CD4-positive, alpha-beta T cell treated with Interleukin-17A for 1 hour (primary cell): ENCODE results near the gene MROH2B.
"Not testable (repeated sequence)": the region's sequence is repeated elsewhere in the genome, so short reads cannot be mapped to it uniquely, and the experiment has no call there.

Source experiments
- DNase-seq: peaks from one replicate; pipeline ENCODE4 v3.0.0-alpha.2; 2020

MROH2B gene

GRCh38 chr5:41071242-41071641 lies at the start of gene MROH2B:
TSS of gene MROH2B (minus strand) at chr5:41071342. CDS start at chr5:41070852, 490 bp downstream.
- no peak for DNase-seq

- DNase-seq = no peak
Measured at GRCh38 chr5:41120600-41120999, 49.5 kb upstream of the MROH2B start.

DNA sequence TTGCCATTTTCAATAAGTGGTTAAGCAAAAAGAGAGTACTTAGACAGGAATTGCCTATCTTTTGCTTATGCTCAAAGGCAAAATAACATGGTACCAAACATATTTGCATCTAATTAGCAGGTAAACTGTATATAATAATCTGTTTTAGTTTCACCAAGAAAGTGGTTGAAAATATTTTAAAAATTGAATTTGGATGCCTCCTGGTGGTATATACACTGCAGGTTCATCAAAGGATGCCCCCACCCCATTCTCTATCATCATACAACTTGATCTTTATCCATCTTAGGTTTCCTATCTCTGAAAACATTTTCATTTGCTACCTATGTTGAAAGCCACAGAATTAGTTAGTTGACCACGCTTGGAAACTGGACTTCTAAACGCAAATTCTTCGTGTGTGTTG lies 47.0 kb upstream of the MROH2B start:
- no peak for DNase-seq

- DNase-seq = no peak
Measured at GRCh38 chr5:41115281-41115680, 44.1 kb upstream of the MROH2B start.

DNA sequence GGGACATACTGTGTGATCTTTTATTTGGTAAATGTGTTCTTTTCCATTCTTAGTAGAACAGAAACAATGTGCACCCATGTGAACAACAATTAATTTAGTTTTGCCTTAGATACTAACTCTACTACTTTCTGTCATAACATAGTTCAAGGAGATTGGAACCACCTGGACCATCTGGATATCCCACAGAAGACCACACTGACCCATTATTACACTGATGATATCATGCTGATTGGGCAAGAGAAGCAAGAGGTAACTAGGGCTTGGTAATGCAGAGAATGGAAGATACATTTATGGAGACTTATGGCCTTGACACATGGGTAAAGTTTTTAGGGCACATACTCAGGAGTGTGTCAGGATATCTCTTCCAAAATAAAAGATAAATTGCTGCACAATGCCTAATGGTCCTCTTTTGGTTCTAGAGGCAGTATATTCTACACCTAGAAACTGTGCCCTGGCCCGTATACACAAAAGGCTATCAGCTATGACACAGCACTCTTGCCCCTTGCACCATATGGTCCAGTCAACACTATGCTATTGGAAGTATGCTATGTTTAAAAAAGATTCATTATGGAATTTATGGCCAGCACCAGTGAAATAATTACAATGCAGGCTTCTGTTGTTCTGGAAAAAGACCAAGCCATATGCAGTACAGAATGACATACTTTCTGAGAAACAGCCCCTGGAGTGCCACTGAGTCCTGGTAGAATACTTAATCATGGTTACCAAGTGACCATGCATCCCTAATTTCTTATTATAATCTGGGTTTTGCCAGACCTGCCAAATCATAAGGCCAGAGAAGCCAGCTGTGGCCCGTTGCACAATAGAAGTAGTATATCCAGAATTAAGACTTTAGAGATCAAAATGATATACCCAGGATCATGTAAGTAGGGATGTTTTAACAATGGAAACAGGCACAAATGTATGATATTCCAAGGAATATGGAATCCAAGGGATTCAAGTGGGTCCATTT lies 41.6 kb upstream of the MROH2B start:
- no peak for DNase-seq

DNA sequence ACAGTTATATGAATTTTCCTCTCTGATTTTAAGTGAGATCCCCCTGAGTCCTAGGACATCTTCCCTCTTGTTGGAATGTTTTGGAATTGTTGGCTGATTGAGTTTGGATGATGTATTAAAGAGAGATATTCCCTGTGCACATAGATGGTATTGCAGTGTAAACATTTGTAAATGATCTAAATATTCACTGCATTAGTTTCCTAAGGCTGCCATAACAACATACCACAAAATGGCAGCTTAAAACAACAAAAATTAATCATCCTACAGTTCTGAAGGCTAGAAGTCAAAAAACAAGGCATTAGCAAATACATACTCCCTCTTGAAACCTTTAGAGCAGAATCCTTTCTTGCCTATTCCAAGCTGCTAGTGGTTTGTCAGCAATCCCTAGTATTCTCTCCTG lies 38.0 kb upstream of the MROH2B start:
- DNase-seq = no peak

DNA sequence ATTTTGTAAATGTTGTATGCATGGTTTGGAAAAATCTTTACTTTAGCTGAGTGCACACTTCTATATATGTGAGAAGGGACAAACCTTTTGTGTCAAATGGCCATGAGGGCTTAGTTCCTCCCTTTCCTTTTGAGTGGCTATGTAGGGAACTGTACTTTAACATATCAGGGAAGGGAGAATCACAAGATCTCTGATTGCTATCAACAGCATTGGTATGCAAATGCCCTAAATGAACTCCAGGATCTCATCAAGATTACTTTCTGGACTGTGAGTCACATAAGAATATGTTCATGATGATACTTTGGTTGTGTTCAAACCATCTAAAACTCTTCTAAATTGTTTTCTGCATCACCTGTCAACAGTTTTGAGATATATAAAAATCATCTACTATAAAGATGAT lies 31.2 kb upstream of the MROH2B start:
- DNase-seq = no peak

DNA sequence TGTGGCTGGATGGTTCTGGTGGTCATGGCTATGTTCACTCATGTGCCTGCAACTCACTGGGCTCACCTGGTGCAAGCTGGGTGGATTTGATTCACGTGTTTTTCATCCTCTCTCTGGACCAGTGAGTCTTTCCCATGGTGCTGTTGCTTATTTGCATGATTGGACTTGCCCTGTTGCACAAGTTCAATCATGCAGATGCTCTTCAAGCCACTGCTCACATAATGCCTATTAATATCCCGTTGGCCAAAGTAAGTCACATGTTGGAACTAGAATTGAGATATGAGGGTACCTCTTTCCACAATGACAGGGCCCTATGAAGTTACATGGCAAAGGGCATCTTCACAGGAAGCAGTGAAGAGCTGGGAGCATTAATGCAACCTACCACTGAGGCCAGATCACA lies 26.5 kb upstream of the MROH2B start:
- no peak for DNase-seq

DNA sequence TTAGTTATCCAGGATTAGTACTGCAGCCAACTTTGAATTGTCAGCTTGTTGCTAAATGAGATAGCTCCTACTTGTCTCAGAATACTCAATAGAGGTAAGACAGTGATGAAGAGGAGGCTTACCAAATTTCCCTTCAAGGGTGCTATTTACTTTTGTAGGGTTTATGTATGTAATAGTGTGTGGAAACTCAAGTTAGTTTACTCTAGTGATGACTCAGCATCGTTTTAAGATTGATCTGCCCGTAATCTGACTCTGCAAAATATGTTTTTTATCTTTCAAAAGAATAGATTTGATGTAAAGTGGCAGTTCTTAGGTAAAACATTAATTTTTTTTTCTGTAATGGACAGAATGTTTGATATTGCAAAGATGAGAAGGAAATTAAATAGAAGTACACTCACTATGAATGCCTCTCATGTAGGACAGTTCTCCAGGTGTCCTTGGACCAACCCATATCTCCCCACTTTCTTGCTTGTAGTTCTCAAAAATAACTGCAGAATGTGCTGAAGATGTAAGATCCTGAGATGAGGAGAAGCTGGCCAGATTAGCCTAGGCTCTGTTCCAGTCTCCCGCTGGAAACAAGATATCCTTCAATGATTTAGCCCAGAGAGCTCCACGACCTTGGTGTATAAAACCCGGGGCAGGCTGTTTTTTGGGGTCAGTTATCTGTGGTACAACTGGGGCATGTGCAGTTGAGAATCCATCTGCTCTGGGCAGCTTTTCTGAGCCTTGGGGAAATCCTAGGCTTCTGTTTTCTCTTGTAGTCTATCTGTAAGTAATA lies 24.4 kb upstream of the MROH2B start:
- no peak for DNase-seq

- DNase-seq = no peak
Measured at GRCh38 chr5:41094871-41095270, 23.7 kb upstream of the MROH2B start.

GRCh38 chr5:41093803-41094202 lies 22.7 kb upstream of the MROH2B start:
- no peak for DNase-seq

DNA sequence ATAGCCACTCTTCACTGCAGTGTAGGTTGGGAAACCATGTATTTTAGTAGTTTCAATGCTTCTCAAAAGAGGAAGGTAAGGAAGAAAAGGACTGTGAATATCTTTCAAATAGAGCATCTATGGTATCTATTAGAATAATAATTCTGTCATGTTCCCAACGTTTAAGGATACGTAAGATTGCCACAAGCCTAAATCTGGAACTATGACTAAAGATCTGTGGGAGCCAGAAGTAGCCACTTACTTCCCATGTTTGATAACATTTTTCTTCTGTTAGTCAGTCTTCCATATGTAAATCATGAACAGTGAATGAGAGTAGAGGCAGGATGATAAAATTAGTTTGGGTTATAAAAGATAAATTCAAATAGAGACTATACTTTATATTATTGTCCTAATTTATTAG lies 16.3 kb upstream of the MROH2B start:
- DNase-seq = no peak

- no peak for DNase-seq
Measured at GRCh38 chr5:41083306-41083705, 12.2 kb upstream of the MROH2B start.

- no peak for DNase-seq
Measured at GRCh38 chr5:41071975-41072374, 833 bp upstream of the MROH2B start.

- no peak for DNase-seq
Measured at GRCh38 chr5:41067714-41068568, 3.2 kb downstream of the MROH2B start.

GRCh38 chr5:41065691-41066335 lies 5.3 kb downstream of the MROH2B start:
- no peak for DNase-seq

DNA sequence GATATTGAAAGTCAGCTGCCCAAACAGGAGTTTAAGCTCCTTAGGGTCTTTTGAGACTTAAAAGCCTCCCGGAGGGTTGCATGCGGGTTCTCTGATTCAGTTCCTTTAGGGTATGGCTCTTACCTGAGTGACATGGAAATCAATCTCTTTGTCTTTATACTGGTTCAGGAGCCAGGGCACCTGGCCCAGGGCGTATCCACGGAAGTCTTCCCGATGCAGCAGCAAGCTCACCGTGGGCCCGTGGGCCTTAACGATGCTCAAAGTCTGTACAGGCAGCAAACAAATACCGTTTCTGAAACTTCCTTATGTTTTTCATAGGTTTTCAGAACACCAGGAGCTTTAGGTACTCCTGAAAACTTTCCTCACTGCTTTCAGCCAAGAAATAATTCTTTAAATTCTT lies 13.2 kb downstream of the MROH2B start:
- no peak for DNase-seq

GRCh38 chr5:41057231-41057630 lies 13.9 kb downstream of the MROH2B start:
- DNase-seq = no peak

GRCh38 chr5:41048986-41049385 lies 22.2 kb downstream of the MROH2B start:
- DNase-seq = no peak

GRCh38 chr5:41043109-41043747 lies 27.9 kb downstream of the MROH2B start:
- DNase-seq = no peak

DNA sequence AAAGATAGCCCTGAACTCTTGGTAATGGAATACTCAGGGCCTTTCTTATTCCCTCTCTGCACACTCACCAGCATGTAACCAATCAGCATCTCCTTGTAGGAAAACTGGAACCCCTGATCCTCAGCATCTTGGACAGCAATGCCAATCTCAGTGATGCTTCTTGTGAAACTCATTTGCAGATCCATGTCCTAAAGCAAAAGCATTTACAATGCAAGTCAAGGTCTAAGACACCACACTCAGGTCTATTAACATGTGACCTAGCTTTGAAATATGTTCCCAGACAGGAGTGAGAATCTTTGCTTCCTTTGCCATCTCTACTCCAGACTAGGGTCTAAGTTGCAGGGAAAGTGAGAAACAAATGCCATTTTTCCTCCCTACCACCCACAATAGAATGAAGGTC lies 38.2 kb downstream of the MROH2B start:
- DNase-seq = no peak

GRCh38 chr5:41022600-41022999 lies 48.5 kb downstream of the MROH2B start:
- DNase-seq = not testable (repeated sequence)
